GM21381 (cell line): ENCODE results near the gene SELE.
"Not testable (repeated sequence)": the region's sequence is repeated elsewhere in the genome, so short reads cannot be mapped to it uniquely, and the experiment has no call there.

Experiments used
- ATAC-seq: cut with Tn5 transposase; IDR thresholded peaks from one replicate; pipeline ENCODE4 v1.9.1; 2021; ENCODE audit warnings: mild to moderate bottlenecking, moderate library complexity; ENCODE audit not compliant: unreplicated experiment

SELE gene

GRCh38 chr1:169725930-169726329 lies 7.9 kb downstream of the SELE start:
- ATAC-seq, result no peak

- ATAC-seq, result no peak
Observed at GRCh38 chr1:169724168-169724567, 9.7 kb downstream of the SELE start.

GRCh38 chr1:169723763-169724162 lies 10.1 kb downstream of the SELE start:
- no peak for ATAC-seq

GRCh38 chr1:169722779-169723178 lies 11.1 kb downstream of the SELE start:
- no peak for ATAC-seq

- ATAC-seq, result not testable (repeated sequence)
Observed at GRCh38 chr1:169715100-169715499, 18.8 kb downstream of the SELE start.

- ATAC-seq, result not testable (repeated sequence)
Observed at GRCh38 chr1:169713090-169713489, 20.8 kb downstream of the SELE start.

GRCh38 chr1:169712309-169712631 lies 21.6 kb downstream of the SELE start:
- ATAC-seq, result no peak

GRCh38 chr1:169711469-169712308 lies 22.2 kb downstream of the SELE start, which contains the start of gene SELL:
TSS of gene SELL (minus strand) at chr1:169711620. CDS start at chr1:169711498, 122 bp downstream.
- peak; percentile 77 for ATAC-seq

GRCh38 chr1:169708647-169709046 lies 25.2 kb downstream of the SELE start:
- ATAC-seq, result no peak

- no peak for ATAC-seq
Observed at GRCh38 chr1:169707912-169708604, 25.8 kb downstream of the SELE start.

GRCh38 chr1:169704797-169705196 lies 29.1 kb downstream of the SELE start:
- no peak for ATAC-seq

GRCh38 chr1:169701261-169702005 lies 32.4 kb downstream of the SELE start:
- no peak for ATAC-seq

GRCh38 chr1:169699707-169700106 lies 34.2 kb downstream of the SELE start:
- no peak for ATAC-seq

GRCh38 chr1:169698976-169699375 lies 34.9 kb downstream of the SELE start:
- ATAC-seq, result no peak

- no peak for ATAC-seq
Observed at GRCh38 chr1:169697755-169698154, 36.1 kb downstream of the SELE start.

- ATAC-seq, result no peak
Observed at GRCh38 chr1:169696273-169697100, 37.4 kb downstream of the SELE start.

GRCh38 chr1:169694304-169695075 lies 39.4 kb downstream of the SELE start:
- ATAC-seq, result peak; percentile 33

- peak; percentile 38 for ATAC-seq
Observed at GRCh38 chr1:169692756-169693460, 41.0 kb downstream of the SELE start.

- ATAC-seq, result no peak
Observed at GRCh38 chr1:169690489-169690888, 43.4 kb downstream of the SELE start.
